Glutamatergic neuron (in vitro differentiated cells): Measurements from ENCODE around the gene CDC14A. TPM values are rescaled to one million over a fixed set of nuclear protein-coding genes. Genes with fewer than 3 reads are reported as not detected.

ENCODE experiments used
- DNase-seq: peaks from one replicate; pipeline ENCODE4 v3.0.0; 2022
- H3K27ac Mint-ChIP-seq: one replicate; pipeline ENCODE4 v1.8.0; 2020; ENCODE audit warnings: mild to moderate bottlenecking, mixed read lengths, inconsistent platforms; ENCODE audit not compliant: unreplicated experiment
- H3K27me3 Mint-ChIP-seq: one replicate; pipeline ENCODE4 v1.8.0; 2020; ENCODE audit warnings: mild to moderate bottlenecking, moderate library complexity, mixed read lengths, inconsistent platforms; ENCODE audit not compliant: unreplicated experiment
- H3K36me3 Mint-ChIP-seq: one replicate; pipeline ENCODE4 v1.8.0; 2020; ENCODE audit warnings: mild to moderate bottlenecking, mixed read lengths, inconsistent platforms; ENCODE audit not compliant: unreplicated experiment
- H3K4me1 Mint-ChIP-seq: one replicate; pipeline ENCODE4 v1.8.0; 2020; ENCODE audit warnings: mild to moderate bottlenecking, low read depth, mixed read lengths, inconsistent platforms; ENCODE audit not compliant: unreplicated experiment
- H3K4me3 Mint-ChIP-seq: one replicate; pipeline ENCODE4 v1.8.0; 2020; ENCODE audit warnings: mild to moderate bottlenecking, mixed read lengths, inconsistent platforms; ENCODE audit not compliant: unreplicated experiment
- H3K9me3 Mint-ChIP-seq: one replicate; pipeline ENCODE4 v1.8.0; 2020; ENCODE audit warnings: mild to moderate bottlenecking, moderate library complexity, mixed read lengths, inconsistent platforms; ENCODE audit not compliant: unreplicated experiment
- CTCF ChIP-seq: fragments of 200-600 bp; sonication (generic); IDR thresholded peaks from one replicate; pipeline ENCODE4 v1.5.0; 2021; ENCODE audit not compliant: partially characterized antibody, unreplicated experiment
- total RNA-seq: library from RNA; stranded (reverse); fragmentation: NEBNext Ultra II Directional; extraction: Animal tissue kit (Norgen Biotek cat#: 25700); gene quantifications from one replicate; pipeline ENCODE4 v1.2.1, GENCODE V29; 2021; ENCODE audit not compliant: unreplicated experiment

CDC14A gene
- total RNA-seq, 1 donor from 2014 or later: 9.2 TPM

GRCh38 chr1:100458661-100459357, 106.5 kb downstream of the CDC14A start:
- DNase-seq: no peak
- Mint-ChIP-seq H3K36me3 (no peaks in the 10 kb centered on the region), H3K4me3 (no peak overlapping the region), H3K27me3 (no peaks in the 10 kb centered on the region), H3K4me1 (peaks cover 3% of the 10 kb centered on the region), H3K27ac (no peak overlapping the region), H3K9me3 (no peaks in the 10 kb centered on the region)
- no peak for TF ChIP-seq CTCF

GRCh38 chr1:100459358-100460114, 107.2 kb downstream of the CDC14A start:
- Mint-ChIP-seq H3K9me3 (no peaks in the 10 kb centered on the region), H3K36me3 (no peaks in the 10 kb centered on the region), H3K4me1 (peaks cover 3% of the 10 kb centered on the region), H3K27me3 (peaks cover 1% of the 10 kb centered on the region), H3K27ac (no peak overlapping the region), H3K4me3 (no peak overlapping the region)
- TF ChIP-seq CTCF: peak; percentile 67
- DNase-seq: peak; percentile 74

- Mint-ChIP-seq H3K27me3 (peaks cover 1% of the 10 kb centered on the region), H3K36me3 (no peaks in the 10 kb centered on the region), H3K4me1 (peaks cover 3% of the 10 kb centered on the region), H3K4me3 (no peak overlapping the region), H3K9me3 (no peaks in the 10 kb centered on the region), H3K27ac (no peak overlapping the region)
- DNase-seq: no peak
- TF ChIP-seq CTCF: no peak
Measured at GRCh38 chr1:100461222-100461621, 108.9 kb downstream of the CDC14A start.

GRCh38 chr1:100462326-100463025, 110.2 kb downstream of the CDC14A start:
- H3K4me3 Mint-ChIP-seq: no peak overlapping the region
- H3K27ac Mint-ChIP-seq: no peak overlapping the region
- no peaks in the 10 kb centered on the region for H3K36me3 Mint-ChIP-seq
- no peak for TF ChIP-seq CTCF
- DNase-seq: no peak
- no peaks in the 10 kb centered on the region for H3K9me3 Mint-ChIP-seq
- H3K4me1 Mint-ChIP-seq: peaks cover 3% of the 10 kb centered on the region
- peaks cover 1% of the 10 kb centered on the region for H3K27me3 Mint-ChIP-seq
